Articular chondrocyte of knee joint (primary cell): ENCODE data around the gene ACADVL. TPM values are rescaled to one million over a fixed set of nuclear protein-coding genes. Genes with fewer than 3 reads are reported as not detected.

Source experiments
- small RNA-seq: library from RNA; depleted of rRNA; stranded (forward); fragments of <200 nt; gene quantifications from one replicate; pipeline ENCODE3, GENCODE V24; 2012
- total RNA-seq: library from RNA; depleted of rRNA; stranded (reverse); fragments of >200 nt; gene quantifications from 2 replicates; pipeline ENCODE4 v1.2.3, GENCODE V29; 2012

The ACADVL gene
- total RNA-seq, result 205 and 214 TPM in 2 replicates

DNA sequence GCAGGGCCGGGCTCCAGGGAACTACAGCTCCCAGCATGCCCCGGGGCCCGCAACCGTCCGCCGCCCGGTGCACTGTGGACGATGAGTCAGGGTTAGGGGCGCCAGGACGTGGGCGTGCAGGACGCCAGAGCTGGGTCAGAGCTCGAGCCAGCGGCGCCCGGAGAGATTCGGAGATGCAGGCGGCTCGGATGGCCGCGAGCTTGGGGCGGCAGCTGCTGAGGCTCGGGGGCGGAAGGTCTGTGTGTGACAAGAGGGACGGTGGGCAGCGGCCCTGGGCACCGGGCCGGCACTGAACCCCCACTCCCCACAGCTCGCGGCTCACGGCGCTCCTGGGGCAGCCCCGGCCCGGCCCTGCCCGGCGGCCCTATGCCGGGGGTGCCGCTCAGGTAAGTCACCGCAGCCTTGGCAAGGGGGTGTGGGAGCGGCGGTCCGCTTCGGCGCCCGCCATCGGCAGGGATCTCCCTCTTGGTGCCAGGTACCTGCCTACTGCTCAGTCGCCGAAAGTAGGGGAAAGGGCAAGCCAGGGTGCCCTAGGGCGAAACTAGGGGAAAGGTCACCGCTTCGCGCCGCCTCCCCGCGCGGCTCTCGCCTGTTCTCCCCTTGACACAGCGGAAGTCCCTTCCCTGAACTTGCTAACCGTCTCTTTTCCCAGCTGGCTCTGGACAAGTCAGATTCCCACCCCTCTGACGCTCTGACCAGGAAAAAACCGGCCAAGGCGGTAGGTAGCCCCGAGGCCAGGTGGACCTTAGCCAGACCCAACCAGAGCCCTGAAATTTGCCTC is at the start of gene ACADVL, which contains the start of gene DLG4:
Gene ACADVL (plus strand): TSS at position 127 of the 781 bp plus-strand sequence. CDS start 47 bp downstream, at position 174.
Gene DLG4 (minus strand): TSS at position 25 of the 781 bp plus-strand sequence.

GRCh38 chr17:7179317-7180254 is 40.2 kb upstream of the ACADVL start, which contains the start of gene ASGR1:
Gene ASGR1, minus strand, starts transcription at chr17:7179370. Its CDS starts 807 bp downstream, at chr17:7178563.

DNA sequence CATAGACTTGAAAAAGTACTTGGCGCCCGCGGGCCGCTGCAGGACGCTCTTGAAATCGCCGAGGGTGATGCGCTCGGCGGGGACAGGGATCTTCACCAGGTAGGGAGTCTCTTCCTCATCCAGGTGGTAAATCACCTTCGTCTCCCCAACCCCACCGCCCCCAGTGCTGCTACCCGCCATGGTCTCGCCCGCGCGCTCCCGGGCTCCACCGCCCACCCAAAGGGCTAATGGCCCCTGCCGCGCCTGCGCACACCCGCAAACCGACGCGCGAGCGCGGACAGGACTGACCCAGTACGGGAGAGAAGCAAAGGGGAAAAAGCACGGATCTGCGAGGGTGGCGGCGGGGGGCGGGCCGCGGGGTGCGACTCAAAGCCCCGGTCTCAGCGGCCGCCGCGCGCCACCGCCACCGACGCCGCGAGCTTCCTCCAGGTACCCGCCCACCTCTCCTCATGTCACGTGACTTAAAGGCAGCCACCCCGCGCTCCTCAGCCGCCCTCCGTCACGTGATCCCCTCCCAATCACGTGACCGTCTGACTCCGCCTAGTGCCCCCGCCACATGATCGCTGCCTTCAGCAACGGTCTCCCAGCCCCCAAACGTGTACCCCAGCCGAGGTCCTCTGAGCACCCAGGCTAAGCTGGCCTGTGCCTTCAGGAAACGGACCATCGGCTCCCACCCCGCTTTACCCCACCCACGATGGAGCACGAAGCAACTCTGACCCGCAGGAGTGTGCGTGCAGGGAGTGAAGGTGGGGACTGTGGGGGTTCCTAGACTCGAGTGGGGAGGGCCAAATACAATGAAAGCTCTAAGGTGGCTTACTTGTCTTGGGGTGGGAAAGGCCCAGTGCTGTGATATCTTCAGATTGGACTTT is 14.6 kb downstream of the ACADVL start, which contains the start of gene DVL2:
Gene DVL2 (minus strand): TSS at position 435 of the 869 bp plus-strand sequence. CDS start 255 bp downstream, at position 180.

DNA sequence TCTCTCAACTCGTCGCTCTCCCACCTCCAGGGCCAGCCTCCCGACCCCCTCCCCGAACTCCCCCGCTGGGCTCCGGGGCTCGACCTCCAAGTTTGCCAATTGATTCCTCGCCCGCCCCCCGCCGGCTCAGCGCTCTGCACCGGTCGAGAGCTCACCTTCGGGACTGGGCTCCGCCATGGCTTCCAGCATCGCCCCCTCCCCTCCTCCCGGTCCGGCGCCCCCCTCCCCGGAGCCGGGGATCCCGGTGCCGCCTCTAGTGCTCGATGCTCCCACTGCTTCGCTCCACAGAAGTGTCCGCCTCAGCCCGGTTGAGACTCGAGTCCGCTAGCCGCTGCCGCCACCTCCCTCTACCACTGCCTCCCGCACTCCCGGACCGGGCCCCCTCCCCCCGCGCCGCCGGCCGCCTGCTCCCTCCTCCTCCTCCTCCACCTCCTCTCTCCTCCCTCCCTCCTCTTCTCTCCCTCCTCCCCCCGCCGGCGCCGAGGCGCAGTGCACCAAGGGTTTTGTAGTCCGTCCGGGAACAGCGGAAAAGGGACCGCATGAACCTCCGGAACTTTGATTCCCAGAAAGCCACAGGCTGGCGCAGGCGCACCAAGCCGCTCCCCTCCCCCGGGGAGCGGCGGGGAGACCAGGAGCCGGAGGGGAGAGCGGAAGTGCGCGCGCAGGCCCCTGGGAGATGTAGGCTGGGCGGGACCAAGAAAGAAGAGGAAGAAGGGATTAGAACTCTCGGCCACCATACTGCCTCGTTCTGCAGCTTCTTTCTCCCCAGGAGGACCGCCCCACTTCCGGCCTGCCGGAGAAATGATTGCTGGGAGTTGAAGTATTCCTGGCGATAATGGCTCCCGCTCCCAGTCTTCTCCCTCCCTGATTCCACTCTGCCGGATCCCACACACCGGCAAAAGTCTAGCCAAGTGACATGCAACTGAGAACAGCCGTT is 19.6 kb downstream of the ACADVL start, which contains the start of gene PHF23:
Gene PHF23 (minus strand): TSS at position 367 of the 937 bp plus-strand sequence. CDS start 178 bp downstream, at position 189.

DNA sequence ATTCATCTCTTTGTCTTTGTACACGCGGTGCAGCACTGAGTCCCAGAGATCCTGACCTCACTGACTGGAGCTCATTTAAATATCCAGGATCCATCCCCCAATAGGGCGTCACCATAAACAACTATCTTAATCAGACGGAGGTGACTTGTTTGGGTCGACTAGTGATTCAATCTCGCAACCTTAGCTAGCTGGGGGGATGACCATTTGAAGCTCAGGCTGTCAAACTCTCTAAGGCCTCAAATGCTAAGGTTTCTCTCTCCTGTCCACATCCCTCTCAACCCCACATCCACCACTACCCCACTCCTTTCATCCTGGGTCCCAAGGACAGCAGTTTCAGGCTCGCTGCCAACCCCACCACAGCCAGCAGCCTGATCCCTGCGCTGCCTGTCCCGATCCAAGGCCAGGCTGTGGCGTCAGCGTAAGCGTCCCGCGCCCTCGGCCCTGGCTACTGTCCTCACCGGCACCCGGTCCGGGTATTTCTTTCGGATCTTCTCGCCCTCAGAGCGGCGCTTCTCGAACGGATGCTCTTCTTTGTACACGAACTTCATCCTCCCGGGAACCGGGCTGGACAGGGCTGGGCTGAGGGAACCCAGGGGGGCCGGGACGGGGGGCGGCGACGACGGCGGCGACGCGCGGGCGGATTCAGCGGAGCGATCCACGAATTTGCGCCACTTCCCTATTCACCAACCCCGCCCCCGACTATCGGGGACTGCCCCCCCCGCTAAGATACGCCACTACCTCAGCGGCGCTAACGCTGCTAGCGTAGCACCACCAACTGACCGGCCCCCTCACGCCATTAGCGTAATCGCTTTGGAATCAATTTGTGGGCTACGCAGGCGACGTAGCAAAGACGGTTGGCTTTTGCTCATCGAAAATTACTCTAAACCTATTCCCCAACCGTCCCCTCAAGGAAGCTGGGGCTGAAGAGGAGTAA is 22.3 kb downstream of the ACADVL start, which contains the start of gene GABARAP:
Gene GABARAP (minus strand): TSS at position 667 of the 934 bp plus-strand sequence. CDS start 119 bp downstream, at position 548.

DNA sequence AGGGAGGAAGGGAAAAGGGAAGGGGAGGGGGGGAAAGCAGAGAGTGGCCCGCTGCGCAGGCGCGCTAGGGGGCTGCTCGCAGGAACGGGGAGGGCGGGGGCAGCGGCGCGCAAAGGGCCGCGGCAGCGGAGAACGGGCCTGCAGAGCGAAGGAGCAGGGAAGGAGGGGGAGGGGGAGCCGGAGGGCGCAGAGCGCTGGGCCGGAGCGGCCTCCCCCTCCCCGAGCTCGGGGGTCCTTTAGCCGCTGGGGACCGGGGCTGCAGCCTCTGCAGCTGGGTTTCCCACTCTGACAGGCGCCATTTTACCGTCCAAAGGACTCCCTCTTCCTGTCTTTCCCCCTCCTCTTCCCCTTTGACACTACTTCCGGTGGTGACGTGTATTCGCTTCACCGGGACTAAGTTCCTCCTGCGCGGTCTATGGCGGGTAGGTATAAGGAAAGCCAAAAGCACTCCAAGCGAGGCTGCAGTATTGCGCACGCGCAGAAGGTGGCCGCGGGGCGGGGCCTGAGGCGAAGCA is 32.0 kb downstream of the ACADVL start, which contains the start of gene CTDNEP1:
Gene CTDNEP1 (minus strand): TSS at position 74 of the 515 bp plus-strand sequence. CDS start 438 bp downstream, outside the sequence.

GRCh38 chr17:7252176-7253043 is 32.7 kb downstream of the ACADVL start, which contains the start of gene ELP5:
Gene ELP5, plus strand, starts transcription at chr17:7252215. Its CDS starts 336 bp downstream, at chr17:7252551.

DNA sequence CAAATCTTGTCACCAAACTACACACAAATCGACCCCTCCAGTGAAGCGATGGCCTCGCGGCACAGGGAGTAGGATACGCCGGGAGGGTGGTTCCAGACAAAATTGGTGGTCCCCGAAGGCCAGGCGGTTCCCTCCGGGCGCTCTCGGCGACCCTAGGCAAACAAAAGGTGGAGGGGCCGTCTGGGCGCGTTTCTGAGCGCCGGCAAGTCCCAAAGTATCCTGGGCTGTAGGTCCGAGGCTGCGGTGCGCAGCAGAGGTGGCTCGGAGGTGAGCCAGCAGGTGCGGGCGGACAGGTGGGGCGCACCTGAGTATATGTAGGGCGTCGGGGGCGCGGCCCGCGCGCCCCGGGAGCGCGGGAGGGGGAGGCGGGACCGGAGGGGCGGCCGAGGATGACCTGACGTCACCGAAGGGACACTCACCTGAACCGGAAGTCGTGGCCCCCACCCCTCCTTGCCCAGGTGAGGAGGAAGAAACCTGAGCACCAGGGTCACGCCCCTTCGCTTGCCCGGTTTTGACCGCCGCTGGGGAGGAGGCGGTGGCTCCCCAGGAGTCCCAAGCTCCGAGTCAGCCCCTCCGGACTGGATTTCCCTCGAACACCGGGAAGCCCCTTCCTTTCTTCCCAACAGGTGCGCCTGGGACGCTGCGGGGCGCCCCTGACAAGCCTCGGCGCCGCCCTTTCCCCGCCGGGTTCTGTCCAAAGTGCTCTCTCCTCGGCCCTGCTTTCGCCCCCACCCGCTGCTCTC is 42.6 kb downstream of the ACADVL start, which contains the start of gene CLDN7:
Gene CLDN7 (minus strand): TSS at position 287 of the 743 bp plus-strand sequence. CDS start 435 bp downstream, outside the sequence.

Small RNAs within 50 kb of the gene (small RNA-seq; reads per million reads assigned to genes)
- gene AC120057.4 (not detected), gene MIR324 (388 reads per million, percentile 99 among the genes with 10 or more reads in this experiment), gene RF00019 (not detected)

Other genes starting within 250 kb of the ACADVL start
- 0.11 TPM in 1 of 2 replicates, not detected in the other for gene ALOX12, start 223.9 kb upstream of the ACADVL start, total RNA-seq
- 72.4 and 73.5 TPM in 2 replicates for gene RNASEK, start 207.3 kb upstream of the ACADVL start, total RNA-seq
- gene BCL6B, start 196.9 kb upstream of the ACADVL start, total RNA-seq, result 0.11 and 0.13 TPM in 2 replicates
- 0.22 and 0.52 TPM in 2 replicates for gene SLC16A13, start 183.9 kb upstream of the ACADVL start, total RNA-seq
- 0.13 TPM in 1 of 2 replicates, not detected in the other for gene SLC16A11, start 175.8 kb upstream of the ACADVL start, total RNA-seq
- not detected in 2 replicates for gene CLEC10A, start 139.7 kb upstream of the ACADVL start, total RNA-seq
- gene ASGR2, start 105.1 kb upstream of the ACADVL start, total RNA-seq, result not detected in 2 replicates
- 0.65 and 0.76 TPM in 2 replicates for gene ASGR1, start 40.6 kb upstream of the ACADVL start, total RNA-seq
- gene DLG4, start 102 bp upstream of the ACADVL start, total RNA-seq, result 7.7 and 8.8 TPM in 2 replicates
- gene DVL2, start 14.6 kb downstream of the ACADVL start, total RNA-seq, result 54.4 and 63.1 TPM in 2 replicates
- 34.4 and 38.5 TPM in 2 replicates for gene PHF23, start 19.5 kb downstream of the ACADVL start, total RNA-seq
- gene GABARAP, start 22.5 kb downstream of the ACADVL start, total RNA-seq, result 315 and 440 TPM in 2 replicates
- gene CTDNEP1, start 31.8 kb downstream of the ACADVL start, total RNA-seq, result 30.1 and 39.5 TPM in 2 replicates
- 31.6 and 39.1 TPM in 2 replicates for gene ELP5, start 32.3 kb downstream of the ACADVL start, total RNA-seq
- 2.4 and 2.7 TPM in 2 replicates for gene CLDN7, start 42.5 kb downstream of the ACADVL start, total RNA-seq
- gene SLC2A4, start 61.8 kb downstream of the ACADVL start, total RNA-seq, result 0.11 TPM in 1 of 2 replicates, not detected in the other
- 0.13 TPM in 1 of 2 replicates, not detected in the other for gene YBX2, start 74.7 kb downstream of the ACADVL start, total RNA-seq
- 575 and 584 TPM in 2 replicates for gene EIF5A, start 87.7 kb downstream of the ACADVL start, total RNA-seq
- 38.2 and 42.2 TPM in 2 replicates for gene GPS2, start 95.4 kb downstream of the ACADVL start, total RNA-seq
- gene NEURL4, start 109.4 kb downstream of the ACADVL start, total RNA-seq, result 7.7 and 13.2 TPM in 2 replicates
- gene ACAP1, start 116.6 kb downstream of the ACADVL start, total RNA-seq, result 0.11 and 0.26 TPM in 2 replicates
- gene KCTD11, start 132.2 kb downstream of the ACADVL start, total RNA-seq, result 8.9 and 11.2 TPM in 2 replicates
- not detected in 2 replicates for gene TMEM95, start 135.2 kb downstream of the ACADVL start, total RNA-seq
- gene TNK1, start 161.2 kb downstream of the ACADVL start, total RNA-seq, result 4.1 and 4.6 TPM in 2 replicates
- 19.6 and 21.7 TPM in 2 replicates for gene PLSCR3, start 174.6 kb downstream of the ACADVL start, total RNA-seq
- gene TMEM256, start 184.2 kb downstream of the ACADVL start, total RNA-seq, result 30.4 and 56.3 TPM in 2 replicates
- gene NLGN2, start 187.9 kb downstream of the ACADVL start, total RNA-seq, result 6.9 and 8.6 TPM in 2 replicates
- gene SPEM1, start 200.4 kb downstream of the ACADVL start, total RNA-seq, result not detected in 2 replicates
- gene SPEM2, start 205.7 kb downstream of the ACADVL start, total RNA-seq, result not detected in 2 replicates
- not detected in 2 replicates for gene SPEM3, start 208.9 kb downstream of the ACADVL start, total RNA-seq
- gene TMEM102, start 215.5 kb downstream of the ACADVL start, total RNA-seq, result 2.5 and 2.8 TPM in 2 replicates
- gene FGF11, start 219.6 kb downstream of the ACADVL start, total RNA-seq, result 0.76 and 0.91 TPM in 2 replicates
- 5.2 and 5.4 TPM in 2 replicates for gene CHRNB1, start 225.1 kb downstream of the ACADVL start, total RNA-seq